ACC112 (cell line): ENCODE results near the gene ADSS1.

Experiments used
- H2AFZ ChIP-seq: fragments of 200-600 bp; sonication (generic); one replicate; pipeline ENCODE4 v1.6.0; 2017; ENCODE audit warnings: antibody characterized with exemption, low read length; ENCODE audit not compliant: unreplicated experiment
- H3K27ac ChIP-seq: fragments of 200-600 bp; sonication (generic); 2 replicates; pipeline ENCODE4 v1.5.1; 2014; ENCODE audit warnings: low read depth, mild to moderate bottlenecking, antibody characterized with exemption, low read length, moderate library complexity
- H3K27me3 ChIP-seq: fragments of 200-600 bp; sonication (generic); 2 replicates; pipeline ENCODE4 v1.6.1; 2014; ENCODE audit warnings: mild to moderate bottlenecking, antibody characterized with exemption, low read length, moderate library complexity, mixed read lengths; ENCODE audit not compliant: insufficient read depth
- H3K36me3 ChIP-seq: fragments of 200-600 bp; sonication (generic); 2 replicates; pipeline ENCODE4 v1.6.1; 2016; ENCODE audit warnings: mild to moderate bottlenecking, antibody characterized with exemption, low read length, moderate library complexity, mixed read lengths; ENCODE audit not compliant: insufficient read depth
- H3K4me1 ChIP-seq: fragments of 200-600 bp; sonication (generic); one replicate; pipeline ENCODE4 v1.6.1; 2016; ENCODE audit warnings: low read length, mixed read lengths; ENCODE audit not compliant: insufficient read depth, unreplicated experiment, control insufficient read depth
- H3K4me3 ChIP-seq: fragments of 200-600 bp; sonication (generic); 2 replicates; pipeline ENCODE4 v1.5.1; 2014; ENCODE audit warnings: mild to moderate bottlenecking, low read depth, low read length
- H3K79me2 ChIP-seq: fragments of 200-600 bp; sonication (generic); one replicate; pipeline ENCODE4 v1.6.0; 2016; ENCODE audit warnings: low read length; ENCODE audit not compliant: control insufficient read depth, unreplicated experiment, insufficient read depth

ADSS1 gene

DNA sequence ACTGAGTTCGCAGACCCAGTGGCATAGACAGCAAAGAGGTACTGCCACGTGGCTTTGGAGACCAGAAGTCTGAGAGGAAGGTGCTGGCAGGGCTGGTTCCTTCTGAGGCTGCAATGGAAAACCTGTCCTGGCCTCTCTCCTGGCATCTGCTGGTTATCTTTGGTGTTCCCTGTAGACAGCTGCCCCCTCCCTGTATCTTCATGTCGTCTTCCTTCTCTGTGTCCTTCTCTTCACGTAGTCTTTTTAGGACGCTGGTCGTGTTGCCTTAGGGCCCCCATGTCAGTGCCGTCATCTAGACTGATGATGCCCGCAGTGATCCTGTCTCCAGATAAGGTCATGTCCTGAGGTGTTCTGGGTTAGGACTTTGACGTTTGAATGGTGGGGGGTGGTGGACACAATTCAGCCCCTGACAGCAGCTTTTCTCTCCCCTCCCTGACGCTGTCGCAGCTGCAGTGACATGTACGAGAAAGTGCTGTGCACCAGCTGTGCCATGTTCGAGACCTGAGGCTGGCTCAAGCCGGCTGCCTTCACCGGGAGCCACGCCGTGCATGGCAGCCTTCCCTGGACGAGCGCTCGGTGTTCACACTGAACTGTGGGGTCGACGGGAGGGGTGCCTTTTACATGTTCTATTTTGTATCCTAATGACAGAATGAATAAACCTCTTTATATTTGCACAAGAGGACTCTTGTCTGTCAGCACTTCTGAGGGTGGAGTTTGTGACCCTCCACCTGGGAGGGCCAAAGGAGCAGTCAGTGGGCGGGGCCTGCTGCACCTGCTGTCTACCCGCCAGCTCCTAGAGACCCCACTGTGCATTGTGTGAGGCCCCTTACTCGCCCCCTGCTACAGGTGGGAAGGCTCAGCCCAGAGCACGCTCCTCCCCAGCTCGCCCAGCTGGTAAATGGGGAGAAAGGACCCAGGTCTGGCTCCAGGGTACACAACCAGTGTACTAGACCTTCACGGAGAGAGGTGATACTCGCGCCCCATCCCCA, 35.2 kb downstream of the ADSS1 start:
- Histone ChIP-seq H2AFZ (no peak overlapping the region), H3K4me1 (peaks cover 4% of the 10 kb centered on the region), H3K79me2 (peaks cover 48% of the 10 kb centered on the region), H3K4me3 (no peak overlapping the region), H3K27me3 (no peaks in the 10 kb centered on the region), H3K27ac (no peak overlapping the region), H3K36me3 (peaks cover 15% of the 10 kb centered on the region; the same call in 1 of the 2 replicates)

DNA sequence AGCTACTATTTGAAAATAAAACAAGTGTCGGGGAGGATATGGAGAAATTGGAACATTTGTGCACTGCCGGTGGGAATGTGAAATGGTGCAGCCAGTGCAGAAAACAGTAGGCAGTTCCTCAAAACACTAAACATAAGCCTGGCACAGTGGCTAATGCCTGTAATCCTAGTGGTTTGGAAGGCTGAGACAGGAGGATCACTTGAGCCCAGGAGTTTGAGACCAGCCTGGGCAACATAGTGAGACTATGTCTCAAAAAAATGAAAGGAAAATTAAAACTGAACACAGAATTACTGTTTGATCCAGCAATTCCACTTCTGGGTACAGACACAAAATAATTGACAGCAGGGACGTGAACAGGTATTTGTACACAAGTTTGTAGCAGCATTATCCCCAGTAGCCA, 41.5 kb downstream of the ADSS1 start:
- H3K27ac ChIP-seq = no peak overlapping the region
- H2AFZ ChIP-seq = no peak overlapping the region
- peaks cover 5% of the 10 kb centered on the region for H3K4me1 ChIP-seq
- peaks cover 13% of the 10 kb centered on the region; the same call in 1 of the 2 replicates for H3K36me3 ChIP-seq
- H3K4me3 ChIP-seq = no peak overlapping the region
- H3K79me2 ChIP-seq = no peaks in the 10 kb centered on the region
- H3K27me3 ChIP-seq = no peaks in the 10 kb centered on the region

- Histone ChIP-seq H2AFZ (no peak overlapping the region), H3K36me3 (peaks cover 21% of the 10 kb centered on the region; the same call in 1 of the 2 replicates), H3K27ac (no peak overlapping the region)
Observed at GRCh38 chr14:104766256-104766862, 42.3 kb downstream of the ADSS1 start.

DNA sequence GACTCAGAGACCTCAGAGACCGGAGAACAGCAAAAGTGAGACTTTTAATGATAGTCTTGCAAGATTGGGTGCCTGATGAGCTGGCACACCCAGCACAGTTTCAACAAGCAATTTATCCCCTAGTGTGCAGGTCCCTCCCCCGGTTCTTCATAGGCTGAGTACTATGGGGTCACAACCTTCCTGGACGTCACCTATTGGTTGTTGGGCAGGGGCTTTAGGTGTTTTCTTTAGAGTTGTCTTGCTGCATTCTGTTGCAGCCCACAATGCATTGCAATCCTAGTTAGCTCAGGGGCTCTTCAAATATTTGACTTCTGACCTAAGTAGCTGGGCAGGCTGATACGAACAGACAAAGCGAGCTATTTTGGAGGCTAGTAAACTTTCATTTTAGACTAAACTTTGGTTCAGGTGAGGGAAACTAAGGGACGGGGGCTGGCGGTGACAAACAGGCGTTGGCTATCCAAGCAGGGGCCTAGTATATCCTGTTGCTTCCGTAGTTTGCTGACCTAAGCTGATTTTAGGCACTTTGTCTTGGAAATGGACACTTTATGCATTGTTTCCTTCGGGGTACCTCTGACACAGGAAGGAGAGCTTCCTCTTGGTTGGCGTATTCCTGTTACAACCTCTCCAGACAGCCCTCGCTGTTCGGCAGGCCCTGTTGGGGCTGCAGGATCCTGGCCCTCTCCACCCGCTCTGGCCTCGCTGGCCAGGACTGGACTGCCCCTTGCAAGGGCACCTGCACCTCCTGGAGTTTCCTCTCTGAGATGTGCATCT, 43.0 kb downstream of the ADSS1 start:
- H3K79me2 ChIP-seq = no peaks in the 10 kb centered on the region
- no peak overlapping the region for H3K27ac ChIP-seq
- H3K36me3 ChIP-seq = peaks cover 24% of the 10 kb centered on the region; the same call in 1 of the 2 replicates
- H2AFZ ChIP-seq = no peak overlapping the region
- peaks cover 5% of the 10 kb centered on the region for H3K4me1 ChIP-seq
- no peak overlapping the region for H3K4me3 ChIP-seq
- H3K27me3 ChIP-seq = no peaks in the 10 kb centered on the region

More at GRCh38 chr14:104766256-104766862, 42.3 kb downstream of the ADSS1 start:
- peaks cover 5% of the 10 kb centered on the region for H3K4me1 ChIP-seq
- H3K79me2 ChIP-seq = no peaks in the 10 kb centered on the region
- H3K4me3 ChIP-seq = no peak overlapping the region
- H3K27me3 ChIP-seq = no peaks in the 10 kb centered on the region

DNA sequence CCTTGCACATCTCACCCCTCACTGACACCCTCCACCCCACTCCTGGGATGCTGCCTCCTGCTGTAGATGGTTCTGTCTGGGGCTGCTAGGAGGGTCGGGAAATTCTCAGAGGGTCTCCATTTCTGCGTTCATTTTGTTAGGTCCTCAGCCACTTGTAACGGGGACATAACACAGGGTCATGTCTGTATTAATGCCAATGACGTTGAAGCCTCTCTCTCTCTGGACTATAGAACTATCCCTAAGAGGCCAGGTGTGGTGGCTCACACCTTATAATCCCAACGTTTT, 43.5 kb downstream of the ADSS1 start:
- Histone ChIP-seq H3K27ac (no peak overlapping the region), H3K4me3 (no peak overlapping the region)

GRCh38 chr14:104768437-104769323, 44.7 kb downstream of the ADSS1 start:
- Histone ChIP-seq H3K27me3 (no peaks in the 10 kb centered on the region), H3K4me3 (no peak overlapping the region), H3K79me2 (no peaks in the 10 kb centered on the region), H2AFZ (no peak overlapping the region), H3K4me1 (peaks cover 5% of the 10 kb centered on the region), H3K27ac (no peak overlapping the region), H3K36me3 (peaks cover 34% of the 10 kb centered on the region; the same call in 1 of the 2 replicates)

More for the DNA sequence above, 43.5 kb downstream of the ADSS1 start:
- no peaks in the 10 kb centered on the region for H3K79me2 ChIP-seq
- peaks cover 25% of the 10 kb centered on the region; the same call in 1 of the 2 replicates for H3K36me3 ChIP-seq
- no peaks in the 10 kb centered on the region for H3K27me3 ChIP-seq
- H3K4me1 ChIP-seq = peaks cover 5% of the 10 kb centered on the region
- no peak overlapping the region for H2AFZ ChIP-seq

DNA sequence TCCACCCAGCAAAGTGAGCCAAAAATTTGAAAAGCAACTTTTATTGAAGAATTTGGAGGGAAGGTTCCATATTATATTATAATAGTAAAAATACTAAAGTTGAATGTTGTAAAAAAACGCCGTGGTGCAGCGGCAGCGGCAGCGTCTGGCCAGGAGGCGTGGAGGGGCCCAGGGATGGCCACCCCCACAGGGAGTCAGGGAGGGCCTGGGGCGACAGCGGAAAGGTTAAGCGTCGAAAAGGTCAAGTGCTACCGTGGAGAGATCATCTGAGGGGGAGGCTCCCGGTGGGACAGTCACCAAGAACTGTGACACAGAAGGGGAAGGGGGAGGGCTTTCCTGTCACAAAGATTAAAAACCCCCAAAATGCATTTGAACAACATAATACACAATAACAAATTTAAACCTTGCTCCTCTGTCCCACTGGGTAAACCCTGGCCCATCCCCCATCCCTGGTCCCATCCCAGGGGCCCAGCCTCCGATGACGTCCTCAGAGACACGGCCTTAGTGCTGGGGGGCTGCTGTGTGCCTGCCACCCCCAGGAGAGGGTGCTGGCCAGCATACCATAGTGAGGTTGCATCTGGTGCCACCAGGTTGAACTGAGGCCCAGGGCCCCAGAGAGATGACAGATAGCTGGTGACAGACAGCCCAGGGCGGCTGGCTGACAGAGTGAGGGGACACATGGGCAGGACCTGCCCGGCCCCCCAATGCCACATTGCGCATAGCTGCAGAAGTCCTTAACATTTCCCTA, 45.5 kb downstream of the ADSS1 start:
- no peak overlapping the region for H3K4me3 ChIP-seq
- H3K4me1 ChIP-seq = peaks cover 5% of the 10 kb centered on the region
- peaks cover 34% of the 10 kb centered on the region; the same call in 1 of the 2 replicates for H3K36me3 ChIP-seq
- H2AFZ ChIP-seq = no peak overlapping the region
- no peaks in the 10 kb centered on the region for H3K79me2 ChIP-seq
- no peaks in the 10 kb centered on the region for H3K27me3 ChIP-seq
- no peak overlapping the region for H3K27ac ChIP-seq

GRCh38 chr14:104770072-104770579, 46.1 kb downstream of the ADSS1 start:
- Histone ChIP-seq H2AFZ (no peak overlapping the region), H3K36me3 (peaks cover 34% of the 10 kb centered on the region; the same call in 1 of the 2 replicates), H3K4me1 (peaks cover 5% of the 10 kb centered on the region), H3K4me3 (no peak overlapping the region), H3K27me3 (no peaks in the 10 kb centered on the region), H3K27ac (no peak overlapping the region), H3K79me2 (no peaks in the 10 kb centered on the region)

DNA sequence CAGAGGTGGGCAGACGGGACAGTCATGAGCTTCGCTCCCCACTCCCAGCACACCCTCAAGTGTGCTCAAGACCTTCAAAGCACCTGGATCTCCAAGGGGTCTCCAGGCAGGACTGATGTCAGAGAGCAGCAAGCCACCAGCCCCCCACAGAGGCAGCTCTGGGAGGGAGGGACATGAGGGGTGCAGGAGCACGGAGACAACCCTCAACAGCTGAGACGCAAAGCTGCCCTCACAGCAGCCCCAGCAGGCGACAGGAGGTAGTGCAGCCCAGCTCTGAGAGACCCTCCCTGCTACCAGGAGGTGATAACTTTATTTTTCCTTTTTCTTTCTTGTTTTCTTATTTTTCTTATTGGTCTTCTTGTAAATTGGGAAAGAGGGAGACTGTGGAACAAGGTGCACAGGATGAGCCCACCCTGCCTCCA, 46.8 kb downstream of the ADSS1 start:
- Histone ChIP-seq H2AFZ (no peak overlapping the region), H3K4me3 (no peak overlapping the region), H3K27ac (no peak overlapping the region), H3K27me3 (no peaks in the 10 kb centered on the region), H3K79me2 (no peaks in the 10 kb centered on the region), H3K4me1 (peaks cover 5% of the 10 kb centered on the region), H3K36me3 (peaks cover 38% of the 10 kb centered on the region; the same call in 1 of the 2 replicates)
